ENCODE results near the gene GGNBP2.

The GGNBP2 gene

DNA sequence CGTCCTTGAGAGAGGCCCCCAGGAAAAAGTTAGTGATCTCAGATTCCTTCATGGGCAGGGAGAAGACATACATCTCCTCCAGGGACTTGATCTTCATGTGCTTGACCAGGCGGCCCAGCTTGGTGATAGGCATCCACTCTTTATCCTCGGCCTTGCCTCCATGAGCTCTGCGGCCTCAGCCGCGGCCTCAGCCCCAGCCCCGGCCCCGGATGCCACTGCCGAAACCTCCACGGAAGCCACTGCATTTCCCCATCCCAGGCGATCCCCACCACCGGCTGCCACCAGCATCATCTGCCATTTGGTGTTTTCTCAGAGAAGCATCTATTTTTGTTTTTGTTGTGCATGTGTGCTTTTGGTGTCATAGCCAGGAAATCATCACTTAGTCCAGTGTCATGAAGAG is 30.3 kb downstream of the GGNBP2 start:
- ChIA-PET POLR2A (no interaction called here), CTCF (no interaction called here)
- DNase-seq (ENCODE audit: extremely low spot score) = no peak
- TF ChIP-seq SUZ12 (IDR thresholded peaks at IDR 0.05) (no peak), NFRKB (IDR thresholded peaks at IDR 0.05) (no peak), FOXA1 (IDR thresholded peaks at IDR 0.05) (no peak), FOXK2 (IDR thresholded peaks at IDR 0.05) (no peak), ARNT (IDR thresholded peaks at IDR 0.05) (no peak), BHLHE40 (IDR thresholded peaks at IDR 0.05; ENCODE audit: borderline replicate concordance) (no peak), CTBP1 (IDR thresholded peaks at IDR 0.05; ENCODE audit: borderline replicate concordance) (no peak), ZNF384 (IDR thresholded peaks at IDR 0.05) (no peak)

- POLR2A ChIA-PET = no interaction called here
- no peak for TF ChIP-seq ELF4 (IDR thresholded peaks at IDR 0.05)
- TF ChIP-seq HDGF (IDR thresholded peaks at IDR 0.05; ENCODE audit: borderline replicate concordance) = no peak
- no peak for TF ChIP-seq SP1 (IDR thresholded peaks at IDR 0.05)
- no peak for DNase-seq (ENCODE audit: extremely low spot score)
- CTCF ChIA-PET = no interaction called here
Measured at GRCh38 chr17:36576793-36577192, 32.1 kb downstream of the GGNBP2 start.

GRCh38 chr17:36578671-36579070 is 34.0 kb downstream of the GGNBP2 start:
- TF ChIP-seq ZNF384 (IDR thresholded peaks at IDR 0.05) (no peak), CTBP1 (IDR thresholded peaks at IDR 0.05; ENCODE audit: borderline replicate concordance) (no peak), BHLHE40 (IDR thresholded peaks at IDR 0.05; ENCODE audit: borderline replicate concordance) (no peak)
- CTCF ChIA-PET = no interaction called here
- no peak for DNase-seq (ENCODE audit: extremely low spot score)
- POLR2A ChIA-PET = interaction anchor here (0.7 kb wide), 1 partner anchor 24 kb away, joined by 3 read pairs; no protein-coding TSS in a partner anchor

GRCh38 chr17:36583787-36584186 is 39.1 kb downstream of the GGNBP2 start:
- ChIA-PET CTCF (no interaction called here), POLR2A (no interaction called here)
- no peak for DNase-seq (ENCODE audit: extremely low spot score)
- TF ChIP-seq BHLHE40 (IDR thresholded peaks at IDR 0.05; ENCODE audit: borderline replicate concordance) (no peak), FOXK2 (IDR thresholded peaks at IDR 0.05) (no peak), FOXM1 (IDR thresholded peaks at IDR 0.05; ENCODE audit: borderline replicate concordance) (no peak), L3MBTL2 (conservative IDR thresholded peaks at IDR 0.05) (no peak), ARNT (IDR thresholded peaks at IDR 0.05) (no peak), LEF1 (IDR thresholded peaks at IDR 0.05; ENCODE audit: borderline replicate concordance) (no peak), SP1 (IDR thresholded peaks at IDR 0.05) (no peak), CTBP1 (IDR thresholded peaks at IDR 0.05; ENCODE audit: borderline replicate concordance) (no peak), TARDBP (IDR thresholded peaks at IDR 0.05) (no peak), ZNF384 (IDR thresholded peaks at IDR 0.05) (no peak), FOXA1 (IDR thresholded peaks at IDR 0.05) (no peak), NFRKB (IDR thresholded peaks at IDR 0.05) (no peak), HDGF (IDR thresholded peaks at IDR 0.05; ENCODE audit: borderline replicate concordance) (no peak), SUZ12 (IDR thresholded peaks at IDR 0.05) (no peak)
- TF ChIP-seq, protein P1, sequence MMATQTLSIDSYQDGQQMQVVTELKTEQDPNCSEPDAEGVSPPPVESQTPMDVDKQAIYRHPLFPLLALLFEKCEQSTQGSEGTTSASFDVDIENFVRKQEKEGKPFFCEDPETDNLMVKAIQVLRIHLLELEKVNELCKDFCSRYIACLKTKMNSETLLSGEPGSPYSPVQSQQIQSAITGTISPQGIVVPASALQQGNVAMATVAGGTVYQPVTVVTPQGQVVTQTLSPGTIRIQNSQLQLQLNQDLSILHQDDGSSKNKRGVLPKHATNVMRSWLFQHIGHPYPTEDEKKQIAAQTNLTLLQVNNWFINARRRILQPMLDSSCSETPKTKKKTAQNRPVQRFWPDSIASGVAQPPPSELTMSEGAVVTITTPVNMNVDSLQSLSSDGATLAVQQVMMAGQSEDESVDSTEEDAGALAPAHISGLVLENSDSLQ (IDR thresholded peaks at IDR 0.05) = no peak

DNA sequence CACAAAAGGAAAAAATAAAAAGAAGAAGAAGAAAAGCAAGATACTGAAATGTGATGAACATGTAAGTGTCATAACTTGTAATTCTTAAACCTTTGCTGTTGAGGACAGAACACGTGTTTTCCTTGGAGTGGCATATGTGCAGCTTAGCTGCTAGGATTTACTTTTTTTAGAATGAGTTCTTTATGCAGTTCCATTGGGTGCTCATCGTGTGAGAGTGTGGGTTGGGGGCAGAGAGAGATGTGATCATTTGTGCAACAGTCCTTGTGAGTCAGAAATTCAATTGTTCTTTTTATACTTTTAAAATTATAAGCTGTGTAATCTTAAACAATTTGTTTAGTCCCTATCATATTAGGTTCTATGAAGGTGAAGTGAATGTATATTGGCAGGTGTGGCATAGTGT is 41.4 kb downstream of the GGNBP2 start:
- no peak for TF ChIP-seq ZNF384 (IDR thresholded peaks at IDR 0.05)
- TF ChIP-seq SP1 (IDR thresholded peaks at IDR 0.05) = no peak
- TF ChIP-seq L3MBTL2 (conservative IDR thresholded peaks at IDR 0.05) = no peak
- TF ChIP-seq HDGF (IDR thresholded peaks at IDR 0.05; ENCODE audit: borderline replicate concordance) = no peak
- TF ChIP-seq BHLHE40 (IDR thresholded peaks at IDR 0.05; ENCODE audit: borderline replicate concordance) = no peak
- no peak for TF ChIP-seq FOXM1 (IDR thresholded peaks at IDR 0.05; ENCODE audit: borderline replicate concordance)
- no peak for TF ChIP-seq NFRKB (IDR thresholded peaks at IDR 0.05)
- TF ChIP-seq LEF1 (IDR thresholded peaks at IDR 0.05; ENCODE audit: borderline replicate concordance) = no peak
- TF ChIP-seq ARNT (IDR thresholded peaks at IDR 0.05) = no peak
- no peak for TF ChIP-seq CTBP1 (IDR thresholded peaks at IDR 0.05; ENCODE audit: borderline replicate concordance)
- TF ChIP-seq FOXK2 (IDR thresholded peaks at IDR 0.05) = no peak
- ChIA-PET CTCF (no interaction called here), POLR2A (no interaction called here)
- no peak for DNase-seq (ENCODE audit: extremely low spot score)

GRCh38 chr17:36590082-36590481 is 45.4 kb downstream of the GGNBP2 start:
- ChIA-PET POLR2A (interaction anchor here (0.8 kb wide), 1 partner anchor 11 kb away, joined by 3 read pairs; the partner anchor contains the start of gene MRM1), CTCF (interaction anchor here (0.5 kb wide), 1 partner anchor 22 kb away, joined by 6 read pairs; no protein-coding TSS in a partner anchor)
- no peak for TF ChIP-seq FOXA1 (IDR thresholded peaks at IDR 0.05)
- no peak for TF ChIP-seq FOXK2 (IDR thresholded peaks at IDR 0.05)
- TF ChIP-seq CTBP1 (IDR thresholded peaks at IDR 0.05; ENCODE audit: borderline replicate concordance) = no peak
- no peak for TF ChIP-seq ELF4 (IDR thresholded peaks at IDR 0.05)
- TF ChIP-seq LEF1 (IDR thresholded peaks at IDR 0.05; ENCODE audit: borderline replicate concordance) = no peak
- no peak for TF ChIP-seq SUZ12 (IDR thresholded peaks at IDR 0.05)
- TF ChIP-seq, protein P1 (IDR thresholded peaks at IDR 0.05) = no peak
- DNase-seq (ENCODE audit: extremely low spot score) = no peak

DNA sequence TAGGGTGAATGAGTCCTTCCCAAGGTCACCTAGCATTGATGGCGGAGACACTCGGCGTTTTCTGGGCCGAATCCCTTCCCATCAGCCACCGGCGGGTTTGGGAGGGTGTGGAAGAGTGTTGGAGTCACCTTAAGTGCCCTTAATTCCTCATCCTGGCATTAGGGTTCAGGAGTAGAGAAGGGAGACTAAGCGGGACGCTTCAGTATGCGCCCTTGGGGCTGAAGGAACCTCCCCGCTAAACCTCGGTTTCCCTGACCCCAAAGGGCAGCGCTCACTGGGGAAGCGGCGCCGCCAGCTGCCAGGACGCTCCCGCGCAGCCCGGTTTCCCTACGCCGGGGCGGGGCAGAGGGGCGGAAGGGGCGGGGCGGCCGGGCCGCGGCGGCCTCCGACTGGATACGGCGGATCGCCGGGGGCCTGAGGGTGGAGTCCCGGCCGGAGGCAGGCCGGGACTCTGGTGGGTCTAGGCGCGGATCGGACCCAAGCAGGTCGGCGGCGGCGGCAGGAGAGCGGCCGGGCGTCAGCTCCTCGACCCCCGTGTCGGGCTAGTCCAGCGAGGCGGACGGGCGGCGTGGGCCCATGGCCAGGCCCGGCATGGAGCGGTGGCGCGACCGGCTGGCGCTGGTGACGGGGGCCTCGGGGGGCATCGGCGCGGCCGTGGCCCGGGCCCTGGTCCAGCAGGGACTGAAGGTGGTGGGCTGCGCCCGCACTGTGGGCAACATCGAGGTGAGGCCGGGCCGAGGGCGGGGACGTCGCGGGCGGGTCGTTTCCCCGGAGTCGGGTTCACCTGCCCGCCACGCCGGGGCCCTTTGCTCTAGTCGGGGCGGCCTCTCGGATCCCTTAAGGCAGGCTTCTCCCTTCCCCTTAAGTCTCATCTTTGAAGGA is 47.0 kb downstream of the GGNBP2 start, which contains the start of gene DHRS11:
TSS of gene DHRS11 (plus strand) at position 446 of the 882 bp plus-strand sequence. CDS start at position 577, 131 bp downstream.
- peak; percentile 84 for DNase-seq (ENCODE audit: extremely low spot score)
- ChIA-PET CTCF (interaction anchor here (1.9 kb wide), 1 partner anchor 11 kb away, joined by 10 read pairs; no protein-coding TSS in a partner anchor), POLR2A (interaction anchor here (0.5 to 2.8 kb wide), 5 partner anchors 9 to 57 kb away, joined by 3 to 36 read pairs (median 11); partner anchors contain the start of genes GGNBP2, MRM1, MYO19 and PIGW)
- TF ChIP-seq FOXK2 (IDR thresholded peaks at IDR 0.05) (no peak), TARDBP (IDR thresholded peaks at IDR 0.05) (no peak), SUZ12 (IDR thresholded peaks at IDR 0.05) (no peak), BHLHE40 (IDR thresholded peaks at IDR 0.05; ENCODE audit: borderline replicate concordance) (no peak), HDGF (IDR thresholded peaks at IDR 0.05; ENCODE audit: borderline replicate concordance) (no peak), ARNT (IDR thresholded peaks at IDR 0.05) (no peak), LEF1 (IDR thresholded peaks at IDR 0.05; ENCODE audit: borderline replicate concordance) (no peak), ZNF384 (IDR thresholded peaks at IDR 0.05) (no peak), NFRKB (IDR thresholded peaks at IDR 0.05) (no peak), FOXA1 (IDR thresholded peaks at IDR 0.05) (no peak), ELF4 (IDR thresholded peaks at IDR 0.05) (no peak), FOXM1 (IDR thresholded peaks at IDR 0.05; ENCODE audit: borderline replicate concordance) (no peak), SP1 (IDR thresholded peaks at IDR 0.05) (no peak), L3MBTL2 (conservative IDR thresholded peaks at IDR 0.05) (no peak), CTBP1 (IDR thresholded peaks at IDR 0.05; ENCODE audit: borderline replicate concordance) (no peak)
- TF ChIP-seq, protein P1 (IDR thresholded peaks at IDR 0.05) = no peak

All from HEK293T (cell line).